AG04450 (cell line): ENCODE results near the gene PACRG. TPM values are rescaled to one million over a fixed set of nuclear protein-coding genes. Genes with fewer than 3 reads are reported as not detected.

Source experiments
- CTCF ChIA-PET: fragments of 300-600, 350-600 bp; formaldehyde crosslinking; extraction: SDS; loops from one replicate; lab custom pipeline; 2022; ENCODE audit warnings: antibody characterized with exemption, inconsistent platforms; lab: Charles Lee
- POLR2A ChIA-PET: fragments of 350-600 bp; formaldehyde crosslinking; extraction: SDS; loops from one replicate; lab custom pipeline; 2021; ENCODE audit warnings: antibody characterized with exemption, inconsistent platforms; lab: Yijun Ruan, JAX
- DNase-seq: peaks from one replicate; pipeline ENCODE4 v3.0.0-alpha.2; 2011; ENCODE audit warnings: low read depth, low spot score
- H3K27ac ChIP-seq: one replicate; pipeline ENCODE4 v1.5.1; 2012; ENCODE audit warnings: low read depth, low read length, control low read depth
- H3K27me3 ChIP-seq: one replicate; pipeline ENCODE4 v1.6.0; 2012; ENCODE audit warnings: low read length; ENCODE audit not compliant: control insufficient read depth, insufficient read depth
- H3K4me3 ChIP-seq: 2 replicates; pipeline ENCODE4 v1.5.1; 2011; ENCODE audit warnings: mild to moderate bottlenecking, low read depth, low read length, control low read depth
- H3K9me3 ChIP-seq: 2 replicates; pipeline ENCODE4 v1.5.1; 2012; ENCODE audit warnings: low read length; ENCODE audit not compliant: control insufficient read depth, insufficient read depth
- polyA plus RNA-seq: library from polyadenylated mRNA; depleted of rRNA; stranded (reverse); fragments of >200 nt; gene quantifications from 2 replicates; pipeline ENCODE4 v1.2.3, GENCODE V29; 2011
- TF ChIP-seq, protein P1 (sequence below): IDR thresholded peaks from 2 replicates; pipeline ENCODE4 v1.5.1; 2011; ENCODE audit warnings: low read depth, low read length, control low read depth, inconsistent platforms

Gene PACRG
- polyA plus RNA-seq, 1 experiment = not detected

DNA sequence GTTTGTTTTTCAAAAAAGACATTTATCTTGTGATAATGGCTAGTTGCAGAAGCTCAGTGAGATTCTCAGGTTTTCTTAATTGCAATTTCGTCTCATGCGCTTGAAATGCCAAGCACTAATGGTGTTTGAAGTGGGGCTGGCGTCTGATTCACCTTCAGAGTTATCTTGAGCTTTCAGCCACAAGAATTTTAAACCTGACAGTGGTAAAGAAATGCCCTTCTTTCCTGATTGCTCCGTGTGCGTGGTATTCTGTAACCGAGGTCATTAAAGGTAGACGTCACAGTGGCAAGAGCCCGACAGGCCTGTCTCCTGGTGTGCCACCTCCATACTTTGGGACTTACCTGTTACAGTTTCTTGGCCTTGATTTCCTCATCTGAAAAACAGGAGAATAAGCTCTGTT lies 560.3 kb downstream of the PACRG start:
- H3K27me3 ChIP-seq = no peaks in the 10 kb centered on the region
- peaks cover 30% of the 10 kb centered on the region for H3K9me3 ChIP-seq
- POLR2A ChIA-PET = no interaction called here
- CTCF ChIA-PET = no interaction called here
- H3K4me3 ChIP-seq = no peak overlapping the region
- no peak for DNase-seq
- TF ChIP-seq, protein P1, sequence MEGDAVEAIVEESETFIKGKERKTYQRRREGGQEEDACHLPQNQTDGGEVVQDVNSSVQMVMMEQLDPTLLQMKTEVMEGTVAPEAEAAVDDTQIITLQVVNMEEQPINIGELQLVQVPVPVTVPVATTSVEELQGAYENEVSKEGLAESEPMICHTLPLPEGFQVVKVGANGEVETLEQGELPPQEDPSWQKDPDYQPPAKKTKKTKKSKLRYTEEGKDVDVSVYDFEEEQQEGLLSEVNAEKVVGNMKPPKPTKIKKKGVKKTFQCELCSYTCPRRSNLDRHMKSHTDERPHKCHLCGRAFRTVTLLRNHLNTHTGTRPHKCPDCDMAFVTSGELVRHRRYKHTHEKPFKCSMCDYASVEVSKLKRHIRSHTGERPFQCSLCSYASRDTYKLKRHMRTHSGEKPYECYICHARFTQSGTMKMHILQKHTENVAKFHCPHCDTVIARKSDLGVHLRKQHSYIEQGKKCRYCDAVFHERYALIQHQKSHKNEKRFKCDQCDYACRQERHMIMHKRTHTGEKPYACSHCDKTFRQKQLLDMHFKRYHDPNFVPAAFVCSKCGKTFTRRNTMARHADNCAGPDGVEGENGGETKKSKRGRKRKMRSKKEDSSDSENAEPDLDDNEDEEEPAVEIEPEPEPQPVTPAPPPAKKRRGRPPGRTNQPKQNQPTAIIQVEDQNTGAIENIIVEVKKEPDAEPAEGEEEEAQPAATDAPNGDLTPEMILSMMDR = no peak
- H3K27ac ChIP-seq = no peak overlapping the region

DNA sequence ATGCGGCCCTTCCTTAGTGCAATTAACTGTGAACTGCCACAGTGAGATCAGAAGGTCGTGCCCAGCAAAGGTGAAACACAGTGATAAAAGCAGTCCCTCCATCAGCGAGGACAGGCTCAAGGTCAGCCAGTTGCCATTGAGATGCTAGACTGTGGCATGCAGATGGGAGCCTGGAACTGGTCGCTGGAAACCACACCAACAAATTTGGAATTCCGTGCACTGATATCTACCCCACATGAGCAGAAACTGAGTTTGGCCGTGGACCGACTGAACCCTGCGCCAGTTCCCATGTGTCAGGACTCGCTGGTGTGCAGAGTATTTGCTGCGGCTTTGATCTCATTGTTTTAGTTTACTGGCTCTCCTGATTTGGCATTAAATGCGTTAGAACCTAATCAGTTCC lies 561.1 kb downstream of the PACRG start:
- TF ChIP-seq, protein P1 = no peak
- ChIA-PET CTCF (no interaction called here), POLR2A (no interaction called here)
- Histone ChIP-seq H3K27me3 (no peaks in the 10 kb centered on the region), H3K9me3 (peaks cover 30% of the 10 kb centered on the region), H3K27ac (no peak overlapping the region), H3K4me3 (no peak overlapping the region)
- no peak for DNase-seq

DNA sequence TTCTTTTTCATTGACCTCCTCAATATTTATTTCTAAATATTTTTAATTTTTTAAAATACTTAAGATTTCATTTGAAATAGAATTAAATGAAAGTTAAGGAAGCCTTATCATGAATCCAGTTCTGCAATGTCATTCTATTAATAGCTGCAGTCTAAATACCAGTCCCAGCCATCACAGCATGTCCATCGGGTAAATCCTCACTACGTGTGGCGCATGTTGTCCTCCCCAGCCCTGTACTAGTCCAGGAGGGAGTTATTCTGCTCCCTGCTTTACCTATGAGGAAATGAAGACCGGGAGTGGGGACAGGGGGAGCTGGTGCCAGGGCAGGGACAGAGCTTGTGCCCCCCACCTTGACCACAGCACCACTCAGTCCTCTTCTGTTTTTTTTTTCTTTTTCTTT lies 561.7 kb downstream of the PACRG start:
- TF ChIP-seq, protein P1 = no peak
- Histone ChIP-seq H3K9me3 (peaks cover 30% of the 10 kb centered on the region), H3K4me3 (no peak overlapping the region), H3K27ac (no peak overlapping the region), H3K27me3 (no peaks in the 10 kb centered on the region)
- CTCF ChIA-PET = no interaction called here
- no peak for DNase-seq
- POLR2A ChIA-PET = no interaction called here

DNA sequence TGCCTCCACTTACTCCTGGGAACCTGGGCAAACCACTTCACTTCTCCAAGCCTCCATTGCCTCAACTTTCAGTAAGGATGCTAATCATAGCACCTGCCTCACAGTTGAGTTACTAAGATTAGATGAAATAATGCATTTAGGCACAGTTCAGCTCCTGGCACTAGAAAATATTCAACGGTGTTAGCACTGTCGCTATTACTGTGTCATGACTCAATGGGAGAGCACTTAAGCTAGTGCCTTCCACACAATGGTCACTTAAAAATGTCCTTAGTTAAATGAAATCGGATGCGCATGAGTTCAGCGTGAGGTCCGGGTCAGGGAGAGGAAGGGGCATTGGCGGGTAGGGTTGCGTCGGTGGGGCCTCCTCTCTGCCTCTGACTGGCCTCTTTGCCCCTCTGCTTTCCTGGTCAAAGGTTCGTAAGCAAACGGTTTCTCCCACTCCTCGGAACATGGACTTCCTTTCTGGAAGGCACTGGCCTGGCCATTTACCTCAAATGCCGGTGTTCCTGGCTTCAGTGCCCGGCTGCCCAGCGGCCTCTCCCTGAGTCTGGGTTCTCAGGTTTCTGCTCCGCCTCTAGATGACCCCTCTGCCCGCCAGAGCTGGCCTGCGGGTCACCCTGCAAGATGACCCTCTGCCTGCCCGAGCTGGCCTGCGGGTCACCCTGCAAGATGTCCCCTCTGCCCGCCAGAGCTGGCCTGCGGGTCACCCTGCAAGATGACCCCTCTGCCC lies 562.9 kb downstream of the PACRG start:
- peaks cover 27% of the 10 kb centered on the region for H3K9me3 ChIP-seq
- no peaks in the 10 kb centered on the region for H3K27me3 ChIP-seq
- no peak overlapping the region for H3K27ac ChIP-seq
- H3K4me3 ChIP-seq = no peak overlapping the region
- ChIA-PET CTCF (no interaction called here), POLR2A (no interaction called here)
- TF ChIP-seq, protein P1 = no peak
- DNase-seq = no peak

DNA sequence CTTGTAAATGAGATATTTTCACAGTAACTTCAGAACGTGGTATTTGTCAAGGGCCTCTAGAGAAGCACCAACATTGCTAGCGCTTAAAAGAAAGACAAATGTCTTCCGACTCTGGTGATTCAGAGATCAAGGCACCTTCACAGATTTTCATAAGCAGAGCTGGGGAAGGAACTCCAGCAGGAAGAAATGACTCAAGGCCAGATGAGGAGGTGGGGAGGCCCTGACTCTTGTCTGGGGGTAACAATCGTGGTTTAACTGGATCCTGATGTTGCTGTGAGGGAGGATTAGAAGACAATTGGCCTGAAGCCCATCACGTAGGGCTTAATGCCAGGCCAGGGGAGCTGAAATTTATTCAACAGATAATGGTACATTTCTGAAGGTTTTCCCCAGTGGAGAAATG lies 563.8 kb downstream of the PACRG start:
- Histone ChIP-seq H3K27ac (no peak overlapping the region), H3K9me3 (peaks cover 27% of the 10 kb centered on the region), H3K4me3 (no peak overlapping the region), H3K27me3 (no peaks in the 10 kb centered on the region)
- POLR2A ChIA-PET = no interaction called here
- DNase-seq = no peak
- TF ChIP-seq, protein P1 = no peak
- CTCF ChIA-PET = no interaction called here
